HG03135 (cell line): ENCODE data around the gene SPOCK1.
"Not testable (repeated sequence)": the region's sequence is repeated elsewhere in the genome, so short reads cannot be mapped to it uniquely, and the experiment has no call there.

Experiments
- ATAC-seq: cut with Tn5 transposase; IDR thresholded peaks from one replicate; pipeline ENCODE4 v1.9.1; 2021; ENCODE audit warnings: mild to moderate bottlenecking, moderate library complexity; ENCODE audit not compliant: unreplicated experiment

Gene SPOCK1

GRCh38 chr5:136998854-136999357 is 500.2 kb downstream of the SPOCK1 start:
- no peak for ATAC-seq

DNA sequence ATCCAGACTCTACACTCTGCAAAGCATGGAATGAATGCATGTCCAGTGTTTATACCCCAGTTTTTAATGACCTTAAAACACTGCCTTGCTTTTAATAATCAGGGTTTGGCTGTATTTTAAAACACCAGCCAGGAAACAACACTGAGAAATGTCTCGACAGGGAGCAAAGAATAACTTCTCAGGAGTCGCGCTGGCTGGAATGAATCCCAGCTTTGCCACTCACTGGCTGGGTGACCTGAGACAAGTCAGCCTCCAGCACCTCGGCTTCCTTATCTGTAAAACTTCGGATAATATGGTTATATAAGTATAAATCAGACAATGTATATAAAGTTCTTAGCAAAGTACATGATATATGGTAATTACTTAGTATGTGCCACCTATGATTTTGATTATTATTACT is 505.0 kb downstream of the SPOCK1 start:
- no peak for ATAC-seq

- ATAC-seq: no peak
Measured at GRCh38 chr5:136992796-136993489, 506.2 kb downstream of the SPOCK1 start.

GRCh38 chr5:136985785-136986475 is 513.2 kb downstream of the SPOCK1 start:
- no peak for ATAC-seq

DNA sequence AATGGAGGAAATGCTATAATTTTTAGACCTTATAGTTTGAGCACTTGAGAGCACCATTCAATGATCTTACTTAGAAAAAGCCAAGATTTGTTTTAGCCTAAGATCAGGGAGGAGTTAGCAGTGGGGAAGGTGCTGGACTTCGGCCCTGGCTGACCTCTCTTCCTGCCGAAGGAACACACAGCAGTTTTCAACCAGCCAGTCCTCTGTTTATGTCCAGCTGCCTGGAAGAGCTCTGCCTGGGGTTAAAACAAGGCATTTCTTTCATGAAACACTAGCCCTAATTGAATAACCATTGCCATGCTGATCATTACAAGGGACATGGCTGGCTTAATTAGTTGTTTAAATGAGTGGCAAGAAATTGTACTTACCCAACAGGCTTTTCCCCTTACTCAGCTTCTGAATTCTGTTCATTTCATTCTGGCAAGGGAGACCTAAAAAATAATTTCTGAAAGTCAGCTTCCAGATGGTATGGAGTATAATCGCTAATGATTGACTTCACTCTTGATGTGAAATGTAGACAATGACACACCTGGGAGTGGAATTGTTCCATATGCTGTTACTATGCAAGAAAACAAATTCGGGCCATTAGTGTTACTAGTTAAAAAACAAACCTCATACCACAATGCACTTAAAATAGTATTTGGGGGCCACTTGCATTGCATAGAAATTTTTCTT is 514.2 kb downstream of the SPOCK1 start:
- ATAC-seq: no peak

DNA sequence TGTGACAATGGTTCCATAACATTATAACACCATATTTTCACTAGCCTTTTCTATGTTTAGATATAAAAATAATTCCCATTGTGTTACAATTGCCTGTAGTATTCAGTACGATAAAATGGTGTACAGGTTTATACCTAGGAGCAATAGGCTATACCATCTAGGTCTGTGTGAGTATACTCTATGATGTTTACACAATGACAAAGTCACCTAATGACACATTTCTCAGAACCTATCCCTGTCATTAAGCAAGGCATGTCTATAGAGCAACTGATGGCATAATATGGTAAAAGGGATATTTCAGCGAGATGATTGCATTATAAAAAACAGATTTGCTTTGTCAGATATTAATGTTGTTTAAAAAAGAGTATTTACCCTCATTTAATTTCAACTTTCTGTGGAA is 517.2 kb downstream of the SPOCK1 start:
- ATAC-seq: no peak

DNA sequence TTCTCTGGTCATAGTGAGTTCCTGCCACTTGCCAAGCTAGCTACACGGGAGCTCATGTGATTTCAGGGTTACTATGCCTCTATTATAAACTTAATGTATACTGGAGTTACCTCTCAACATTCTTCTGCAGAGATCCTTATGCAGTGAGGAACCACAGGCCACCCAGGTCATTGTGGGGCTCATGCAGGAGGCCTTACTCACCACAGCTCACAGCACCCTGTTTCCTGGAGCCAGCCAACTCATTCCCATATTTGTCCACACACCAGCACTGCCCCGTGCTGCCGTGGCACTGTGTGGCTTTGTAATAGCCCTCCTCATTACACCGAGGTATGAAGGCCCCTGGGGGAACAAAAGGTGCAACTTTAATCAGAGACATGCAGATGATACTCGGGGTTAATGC is 520.0 kb downstream of the SPOCK1 start:
- ATAC-seq: no peak

DNA sequence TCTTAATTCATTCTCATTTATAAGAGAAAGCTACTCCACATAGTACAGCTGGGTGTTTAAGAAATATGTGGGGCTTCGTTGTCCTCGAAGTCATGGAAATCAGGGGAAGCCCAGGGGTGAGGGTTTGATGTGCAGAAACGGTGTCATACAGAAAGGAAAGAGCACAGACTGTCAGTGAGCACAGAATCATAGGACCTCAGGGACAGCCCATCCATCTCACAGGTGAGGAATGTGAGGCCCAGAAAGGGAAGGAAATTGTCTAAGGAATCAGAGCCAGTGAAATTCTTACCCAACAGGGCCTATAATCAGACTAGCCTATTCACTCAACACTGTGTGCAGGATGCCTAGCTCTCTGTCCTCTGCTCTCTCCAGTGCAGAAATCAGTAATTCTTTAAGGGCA is 535.6 kb downstream of the SPOCK1 start:
- ATAC-seq: no peak

DNA sequence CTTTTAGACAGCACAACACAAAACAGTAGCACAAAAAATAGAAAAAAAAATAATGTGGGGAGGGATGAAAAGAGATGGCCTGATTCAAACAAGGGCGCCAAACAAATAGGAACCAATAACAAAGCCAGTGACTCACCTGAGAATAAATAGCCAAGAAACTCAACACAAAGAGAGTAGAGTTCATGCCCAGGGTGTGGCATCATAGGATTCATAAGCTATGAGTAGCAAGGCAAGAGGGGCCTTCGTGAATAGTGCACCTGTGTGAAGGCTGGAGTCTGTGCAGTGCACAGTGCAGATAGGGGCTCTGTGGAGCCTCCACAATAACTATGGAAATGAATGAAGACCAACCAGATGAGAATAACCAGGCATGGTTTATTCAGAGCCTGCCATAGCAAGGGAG is 541.7 kb downstream of the SPOCK1 start:
- ATAC-seq: no peak

DNA sequence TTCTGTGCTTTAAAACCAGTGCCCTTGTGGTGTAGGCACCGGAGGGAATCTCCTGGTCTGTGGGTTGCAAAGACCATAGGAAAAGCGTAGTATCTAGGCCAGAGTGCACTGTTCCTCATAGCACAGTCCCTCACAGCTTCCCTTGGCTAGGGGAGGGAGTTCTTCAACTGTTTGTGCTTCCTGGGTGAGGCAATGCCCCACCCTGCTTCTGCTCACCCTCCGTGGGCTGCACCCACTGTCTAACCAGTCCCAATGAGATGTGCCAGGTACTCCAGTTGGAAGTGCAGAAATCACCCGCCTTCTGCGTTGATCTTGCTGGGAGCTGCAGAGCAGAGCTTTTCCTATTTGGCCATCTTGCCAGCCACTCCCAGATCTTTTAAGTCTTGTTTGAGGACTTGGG is 545.0 kb downstream of the SPOCK1 start:
- ATAC-seq: not testable (repeated sequence)

GRCh38 chr5:136953346-136954069 is 545.6 kb downstream of the SPOCK1 start:
- not testable (repeated sequence) for ATAC-seq

DNA sequence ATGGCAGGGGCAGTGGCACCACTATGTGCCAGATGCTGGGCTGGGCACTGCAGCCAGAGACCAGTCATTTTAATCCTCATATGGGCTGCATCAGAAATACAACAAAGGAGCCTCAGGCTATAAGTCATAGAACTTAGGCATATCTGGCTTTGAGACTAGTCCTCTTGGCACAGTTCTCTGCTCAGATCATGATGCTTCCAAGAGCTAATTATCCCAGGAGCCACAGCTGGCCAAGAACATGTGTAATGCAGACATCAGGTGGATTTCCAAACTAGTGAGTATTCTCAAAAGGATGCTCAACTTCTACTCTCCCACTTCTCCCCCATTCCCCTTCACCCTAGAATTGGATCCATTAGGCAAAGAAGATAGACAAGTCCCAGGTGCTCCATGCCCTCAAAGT is 571.6 kb downstream of the SPOCK1 start:
- no peak for ATAC-seq

- ATAC-seq: no peak
Measured at GRCh38 chr5:136926073-136926472, 573.1 kb downstream of the SPOCK1 start.
